ENCODE measurements around the gene MAD1L1. TPM values are rescaled to one million over a fixed set of nuclear protein-coding genes. Genes with fewer than 3 reads are reported as not detected.

MAD1L1 gene
- total RNA-seq, 1 experiment from 2014 or later = 46.7 TPM

- Histone ChIP-seq H3K36me3 (ENCODE audit: insufficient read depth, low read length, poor library complexity, severe bottlenecking) (peaks cover 20% of the 10 kb centered on the region), H3K9me3 (ENCODE audit: low read depth, low read length, poor library complexity, severe bottlenecking) (no peaks in the 10 kb centered on the region), H3K4me3 (ENCODE audit: low read depth, low read length, poor library complexity, severe bottlenecking) (peak overlapping the region; percentile 99), H3K27me3 (replicated peaks; ENCODE audit: insufficient read depth, low read depth, low read length, poor library complexity) (no peaks in the 10 kb centered on the region), H3K27ac (ENCODE audit: low read depth, low read length, poor library complexity, severe bottlenecking) (peak overlapping the region; percentile 91), H3K4me1 (ENCODE audit: insufficient read depth, low read length, poor library complexity, severe bottlenecking) (peaks cover 19% of the 10 kb centered on the region)
- ChIA-PET CTCF (interaction anchor here (1.3 kb wide), 1 partner anchor 105 kb away, joined by 3 read pairs; no protein-coding TSS in a partner anchor), POLR2A (ENCODE audit: low non-redundant PET) (no interaction called here)
- no peak for TF ChIP-seq EZH2 (IDR thresholded peaks at IDR 0.05; ENCODE audit: borderline replicate concordance, low read depth, low read length, poor library complexity, severe bottlenecking)
- TF ChIP-seq CTCF (conservative IDR thresholded peaks at IDR 0.05; ENCODE audit: low read depth, low read length) = no peak
- BruUV-seq (replicated peaks) = TSS peak; percentile 73
- peak; percentile 22 for DNase-seq (ENCODE audit: low spot score)
- intact Hi-C loops (cut with micrococcal nuclease; ENCODE audit: unreplicated experiment) = no loop called here
These were observed 10.0 kb upstream of the MAD1L1 start for GRCh38 chr7:2242541-2243429.

GRCh38 chr7:2241580-2242540 lies 9.1 kb upstream of the MAD1L1 start, which contains the start of the genes MRM2 and NUDT1:
Gene MRM2 (minus strand): TSS chr7:2242205. CDS start chr7:2242169, 36 bp downstream.
Gene NUDT1 (plus strand): TSS chr7:2242226. CDS start chr7:2244575, 2,349 bp downstream.
- TF ChIP-seq EZH2 (IDR thresholded peaks at IDR 0.05; ENCODE audit: borderline replicate concordance, low read depth, low read length, poor library complexity, severe bottlenecking) (no peak), CTCF (conservative IDR thresholded peaks at IDR 0.05; ENCODE audit: low read depth, low read length) (no peak)
- CTCF ChIA-PET = interaction anchor here (1.3 kb wide), 1 partner anchor 106 kb away, joined by 3 read pairs; no protein-coding TSS in a partner anchor

GRCh38 chr7:2239242-2239641 lies 6.5 kb upstream of the MAD1L1 start:
- no peak for TF ChIP-seq EZH2 (IDR thresholded peaks at IDR 0.05; ENCODE audit: borderline replicate concordance, low read depth, low read length, poor library complexity, severe bottlenecking)
- TF ChIP-seq CTCF (conservative IDR thresholded peaks at IDR 0.05; ENCODE audit: low read depth, low read length) = no peak
- Histone ChIP-seq H3K9me3 (ENCODE audit: low read depth, low read length, poor library complexity, severe bottlenecking) (no peaks in the 10 kb centered on the region), H3K4me3 (ENCODE audit: low read depth, low read length, poor library complexity, severe bottlenecking) (no peak overlapping the region), H3K36me3 (ENCODE audit: insufficient read depth, low read length, poor library complexity, severe bottlenecking) (peaks cover 52% of the 10 kb centered on the region), H3K27me3 (replicated peaks; ENCODE audit: insufficient read depth, low read depth, low read length, poor library complexity) (no peaks in the 10 kb centered on the region), H3K27ac (ENCODE audit: low read depth, low read length, poor library complexity, severe bottlenecking) (no peak overlapping the region), H3K4me1 (ENCODE audit: insufficient read depth, low read length, poor library complexity, severe bottlenecking) (peaks cover 19% of the 10 kb centered on the region)
- DNase-seq (ENCODE audit: low spot score) = no peak
- intact Hi-C loops (cut with micrococcal nuclease; ENCODE audit: unreplicated experiment) = no loop called here
- BruUV-seq (replicated peaks) = no TSS peak
- POLR2A ChIA-PET (ENCODE audit: low non-redundant PET) = no interaction called here
- CTCF ChIA-PET = no interaction called here

More at GRCh38 chr7:2241580-2242540, 9.1 kb upstream of the MAD1L1 start, which contains the start of the genes MRM2 and NUDT1:
- peak within 1 kb of the TSS; percentile 99 for H3K4me3 ChIP-seq (ENCODE audit: low read depth, low read length, poor library complexity, severe bottlenecking)
- intact Hi-C loops (cut with micrococcal nuclease; ENCODE audit: unreplicated experiment) = no loop called here
- BruUV-seq (replicated peaks) = no TSS peak
- H3K4me1 ChIP-seq (ENCODE audit: insufficient read depth, low read length, poor library complexity, severe bottlenecking) = peaks cover 19% of the 10 kb centered on the region
- no peaks in the 10 kb centered on the region for H3K27me3 ChIP-seq (replicated peaks; ENCODE audit: insufficient read depth, low read depth, low read length, poor library complexity)
- peak; percentile 84 for DNase-seq (ENCODE audit: low spot score)
- peak within 1 kb of the TSS; percentile 91 for H3K27ac ChIP-seq (ENCODE audit: low read depth, low read length, poor library complexity, severe bottlenecking)
- H3K36me3 ChIP-seq (ENCODE audit: insufficient read depth, low read length, poor library complexity, severe bottlenecking) = peaks cover 29% of the 10 kb centered on the region
- POLR2A ChIA-PET (ENCODE audit: low non-redundant PET) = no interaction called here
- H3K9me3 ChIP-seq (ENCODE audit: low read depth, low read length, poor library complexity, severe bottlenecking) = no peaks in the 10 kb centered on the region
